RWPE1 (cell line): ENCODE results near the gene LCN15.

ENCODE experiments used
- CTCF ChIA-PET: fragments of 350-600 bp; sonication (Branson Sonifier 250); formaldehyde crosslinking; extraction: SDS; loops from one replicate; lab custom pipeline; 2021; lab: Yijun Ruan, JAX
- POLR2A ChIA-PET: fragments of 400-600 bp; formaldehyde crosslinking; extraction: SDS; loops from one replicate; lab custom pipeline; 2020; ENCODE audit warnings: antibody characterized with exemption; ENCODE audit not compliant: low non-redundant PET; lab: Yijun Ruan, JAX
- DNase-seq: peaks from one replicate; pipeline ENCODE4 v3.0.0; 2012; ENCODE audit warnings: low spot score
- H3K27ac ChIP-seq: fragments of 450-650 bp; 2 replicates; pipeline ENCODE4 v1.5.1; 2017
- TF ChIP-seq, protein P1 (sequence below): fragments of 450-650 bp; conservative IDR thresholded peaks from 2 replicates; pipeline ENCODE4 v1.5.1; 2017; ENCODE audit warnings: low read depth, mild to moderate bottlenecking

LCN15 gene

DNA sequence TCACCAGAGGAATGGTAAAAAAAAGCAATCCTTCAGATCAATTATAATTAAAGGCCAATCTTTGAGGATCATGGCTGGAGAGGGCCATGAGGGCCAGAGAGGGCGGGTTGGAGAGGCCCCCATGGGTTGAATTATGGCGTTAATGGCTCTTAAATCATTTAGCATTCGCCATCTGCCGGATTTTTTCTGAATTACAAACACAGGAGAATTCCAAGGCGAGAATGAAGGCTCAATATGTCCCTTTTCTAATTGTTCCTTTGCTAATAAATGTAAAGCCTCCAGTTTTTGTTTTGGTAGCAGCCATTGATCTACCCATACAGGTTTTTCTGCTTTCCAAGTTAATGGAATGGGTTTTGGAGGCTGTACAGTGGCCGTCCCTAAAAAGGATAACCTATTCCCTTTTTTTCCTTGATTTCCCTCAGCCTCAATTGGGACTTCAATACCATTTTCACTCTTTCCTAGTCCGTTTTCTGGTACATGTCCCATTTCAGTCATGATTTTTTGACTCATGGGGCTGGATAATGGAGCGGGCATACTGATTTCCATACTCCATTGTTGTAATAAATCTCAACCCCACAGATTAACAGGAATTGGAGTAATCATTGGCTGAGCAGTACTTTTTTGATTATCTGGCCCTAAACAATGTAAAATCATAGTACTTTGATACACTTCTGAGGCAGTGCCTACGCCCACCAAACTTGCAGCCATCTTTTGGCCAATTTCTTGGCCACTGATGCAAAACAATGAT is 20.1 kb upstream of the LCN15 start:
- peak; percentile 60 for DNase-seq
- TF ChIP-seq, protein P1, sequence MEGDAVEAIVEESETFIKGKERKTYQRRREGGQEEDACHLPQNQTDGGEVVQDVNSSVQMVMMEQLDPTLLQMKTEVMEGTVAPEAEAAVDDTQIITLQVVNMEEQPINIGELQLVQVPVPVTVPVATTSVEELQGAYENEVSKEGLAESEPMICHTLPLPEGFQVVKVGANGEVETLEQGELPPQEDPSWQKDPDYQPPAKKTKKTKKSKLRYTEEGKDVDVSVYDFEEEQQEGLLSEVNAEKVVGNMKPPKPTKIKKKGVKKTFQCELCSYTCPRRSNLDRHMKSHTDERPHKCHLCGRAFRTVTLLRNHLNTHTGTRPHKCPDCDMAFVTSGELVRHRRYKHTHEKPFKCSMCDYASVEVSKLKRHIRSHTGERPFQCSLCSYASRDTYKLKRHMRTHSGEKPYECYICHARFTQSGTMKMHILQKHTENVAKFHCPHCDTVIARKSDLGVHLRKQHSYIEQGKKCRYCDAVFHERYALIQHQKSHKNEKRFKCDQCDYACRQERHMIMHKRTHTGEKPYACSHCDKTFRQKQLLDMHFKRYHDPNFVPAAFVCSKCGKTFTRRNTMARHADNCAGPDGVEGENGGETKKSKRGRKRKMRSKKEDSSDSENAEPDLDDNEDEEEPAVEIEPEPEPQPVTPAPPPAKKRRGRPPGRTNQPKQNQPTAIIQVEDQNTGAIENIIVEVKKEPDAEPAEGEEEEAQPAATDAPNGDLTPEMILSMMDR = peak; percentile 90
- CTCF ChIA-PET = interaction anchor here (0.6 to 0.7 kb wide), 3 partner anchors 206 to 261 kb away, joined by 3 read pairs; no protein-coding TSS in a partner anchor
- H3K27ac ChIP-seq = no peak overlapping the region
- POLR2A ChIA-PET = no interaction called here

DNA sequence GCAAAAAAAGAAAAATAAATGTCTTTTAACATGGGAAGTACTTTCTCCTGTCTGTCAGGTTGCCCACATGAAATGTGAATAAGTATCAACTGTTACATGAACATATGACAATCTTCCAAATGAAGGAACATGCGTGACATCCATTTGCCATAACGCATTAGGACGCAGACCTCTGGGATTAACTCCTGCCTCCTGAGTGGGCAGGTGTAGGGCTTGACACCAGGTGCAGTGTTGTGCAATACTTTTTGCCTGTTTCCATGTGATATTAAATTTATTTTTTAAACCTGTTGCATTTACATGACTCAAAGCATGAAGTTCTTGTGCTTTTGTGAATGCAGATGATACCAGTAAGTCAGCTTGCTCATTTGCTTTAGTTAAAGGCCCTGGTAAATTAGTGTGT is 18.1 kb upstream of the LCN15 start:
- TF ChIP-seq, protein P1 = no peak
- H3K27ac ChIP-seq = no peak overlapping the region
- POLR2A ChIA-PET = no interaction called here
- DNase-seq = no peak
- CTCF ChIA-PET = interaction anchor here (1.1 kb wide), 1 partner anchor 55 kb away, joined by 6 read pairs; no protein-coding TSS in a partner anchor

DNA sequence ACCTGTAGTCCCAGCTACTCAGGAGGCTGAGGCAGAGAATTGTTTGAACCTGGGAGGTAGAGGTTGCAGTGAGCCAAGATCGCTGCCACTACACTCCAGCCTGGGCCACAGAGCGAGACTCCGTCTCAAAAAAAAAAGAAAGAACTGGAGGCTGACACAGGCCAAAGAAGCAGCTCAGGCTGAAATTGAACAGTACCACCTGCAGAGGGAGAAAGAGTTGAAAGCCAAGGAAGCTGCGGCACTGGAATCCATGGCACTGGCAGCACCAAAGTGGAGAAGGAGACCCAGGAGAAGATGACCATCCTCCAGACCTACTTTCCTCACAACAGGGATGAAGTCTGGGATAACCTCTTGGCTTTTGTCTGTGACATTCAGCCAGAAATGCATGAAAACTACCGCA is 15.5 kb upstream of the LCN15 start:
- TF ChIP-seq, protein P1 = no peak
- ChIA-PET CTCF (interaction anchor here (0.6 to 2.7 kb wide), 4 partner anchors 9 to 342 kb away, joined by 3 to 11 read pairs (median 6); no protein-coding TSS in a partner anchor), POLR2A (no interaction called here)
- DNase-seq = no peak
- H3K27ac ChIP-seq = no peak overlapping the region

- no peak for DNase-seq
- CTCF ChIA-PET = interaction anchor here (1.0 to 2.1 kb wide), 6 partner anchors 8 to 287 kb away, joined by 4 to 11 read pairs (median 7); partner anchors contain the start of gene LCN8
- TF ChIP-seq, protein P1 = no peak
- no peak overlapping the region for H3K27ac ChIP-seq
- POLR2A ChIA-PET = no interaction called here
Observed at GRCh38 chr9:136777359-136777758, 13.0 kb upstream of the LCN15 start.

- DNase-seq = no peak
- CTCF ChIA-PET = interaction anchor here (0.7 to 2.1 kb wide), 7 partner anchors 11 to 287 kb away, joined by 3 to 11 read pairs (median 5); partner anchors contain the start of gene LCN8
- POLR2A ChIA-PET = no interaction called here
- no peak overlapping the region for H3K27ac ChIP-seq
- TF ChIP-seq, protein P1 = no peak
Observed at GRCh38 chr9:136776947-136777346, 12.6 kb upstream of the LCN15 start.

GRCh38 chr9:136775191-136775590 is 10.9 kb upstream of the LCN15 start:
- ChIA-PET CTCF (no interaction called here), POLR2A (interaction anchor here (0.6 kb wide), 1 partner anchor 48 kb away, joined by 8 read pairs; no protein-coding TSS in a partner anchor)
- H3K27ac ChIP-seq = no peak overlapping the region
- no peak for DNase-seq
- TF ChIP-seq, protein P1 = no peak
